Putamen (tissue), 1 donor: Measurements from ENCODE around the gene MYG1.
"Not testable (repeated sequence)": the region's sequence is repeated elsewhere in the genome, so short reads cannot be mapped to it uniquely, and the experiment has no call there.

Experiments
- DNase-seq: peaks from one replicate; pipeline ENCODE4 v3.0.0-alpha.2; 2016; ENCODE audit warnings: low spot score

The MYG1 gene

GRCh38 chr12:53287741-53288216 is 11.7 kb upstream of the MYG1 start:
- no peak for DNase-seq

- DNase-seq: no peak
These were observed 11.2 kb upstream of the MYG1 start for GRCh38 chr12:53288322-53288721.

- no peak for DNase-seq
These were observed 9.6 kb upstream of the MYG1 start for GRCh38 chr12:53289891-53290290.

- DNase-seq: no peak
These were observed 8.8 kb upstream of the MYG1 start for GRCh38 chr12:53290661-53291060.

GRCh38 chr12:53292426-53292825 is 7.1 kb upstream of the MYG1 start:
- no peak for DNase-seq

GRCh38 chr12:53295070-53295890 is 4.2 kb upstream of the MYG1 start, which contains the start of gene PFDN5:
Gene PFDN5 (plus strand): TSS chr12:53295542. CDS start chr12:53295568, 26 bp downstream.
- DNase-seq: peak; percentile 90

GRCh38 chr12:53295891-53296219 is 3.6 kb upstream of the MYG1 start:
- DNase-seq: no peak

- not testable (repeated sequence) for DNase-seq
These were observed 2.4 kb upstream of the MYG1 start for GRCh38 chr12:53297106-53297505.

GRCh38 chr12:53298164-53298563 is 1.3 kb upstream of the MYG1 start:
- no peak for DNase-seq

GRCh38 chr12:53299101-53299453 is 418 bp upstream of the MYG1 start:
- no peak for DNase-seq

GRCh38 chr12:53300187-53300586 is 692 bp downstream of the MYG1 start:
- no peak for DNase-seq

GRCh38 chr12:53302903-53303302 is 3.4 kb downstream of the MYG1 start:
- DNase-seq: no peak

GRCh38 chr12:53306826-53307225 is 7.3 kb downstream of the MYG1 start:
- DNase-seq: no peak

- DNase-seq: no peak
These were observed 8.8 kb downstream of the MYG1 start for GRCh38 chr12:53308276-53308675.

GRCh38 chr12:53313996-53314395 is 14.5 kb downstream of the MYG1 start:
- DNase-seq: no peak

- DNase-seq: no peak
These were observed 21.1 kb downstream of the MYG1 start for GRCh38 chr12:53320352-53321195.

- DNase-seq: no peak
These were observed 24.8 kb downstream of the MYG1 start for GRCh38 chr12:53324113-53324778.

- peak; percentile 93 for DNase-seq
These were observed 25.4 kb downstream of the MYG1 start for GRCh38 chr12:53324779-53325510.

- DNase-seq: peak; percentile 90
These were observed 26.1 kb downstream of the MYG1 start for GRCh38 chr12:53325511-53326061.

- no peak for DNase-seq
These were observed 27.1 kb downstream of the MYG1 start for GRCh38 chr12:53326460-53327185.
